IMR-90 (cell line): ENCODE results near the gene FES. TPM values are rescaled to one million over a fixed set of nuclear protein-coding genes. Genes with fewer than 3 reads are reported as not detected.

Source experiments
- ATAC-seq: fragments of 200-7000 bp; cut with Tn5 transposase; 2 replicates; pipeline ENCODE4 v1.9.1; 2020; ENCODE audit warnings: low read depth, mild to moderate bottlenecking, moderate library complexity
- BruUV-seq: library from RNA; stranded (reverse); fragments of 400-500 nt; replicated peaks from 2 replicates; lab custom pipeline; 2021; lab: Mats Ljungman, UMichigan
- CTCF ChIA-PET: fragments of 300-600 bp; formaldehyde crosslinking; extraction: SDS; loops from one replicate; lab custom pipeline; 2021; ENCODE audit warnings: antibody characterized with exemption; lab: Yijun Ruan, JAX
- POLR2A ChIA-PET: fragments of 300-600 bp; sonication (Branson Sonifier 250); formaldehyde crosslinking; loops from one replicate; lab custom pipeline; 2022; ENCODE audit warnings: antibody characterized with exemption; ENCODE audit not compliant: unreplicated experiment; lab: Charles Lee
- DNase-seq: peaks from one replicate; pipeline ENCODE4 v3.0.0; 2013
- H2AFZ ChIP-seq: replicated peaks from 2 replicates; pipeline ENCODE3; 2013; ENCODE audit warnings: low read length, mild to moderate bottlenecking; ENCODE audit not compliant: poor library complexity
- H2AK5ac ChIP-seq: 2 replicates; pipeline ENCODE4 v1.6.1; 2013; ENCODE audit warnings: low read depth, low read length, inconsistent platforms
- H2AK9ac ChIP-seq: replicated peaks from 2 replicates; pipeline ENCODE3; 2013; ENCODE audit warnings: mild to moderate bottlenecking, low read depth, low read length, moderate library complexity; ENCODE audit not compliant: poor library complexity
- H2BK120ac ChIP-seq: 2 replicates; pipeline ENCODE4 v1.6.1; 2013; ENCODE audit warnings: low read depth, low read length, inconsistent platforms
- H2BK15ac ChIP-seq: 3 replicates; pipeline ENCODE4 v1.6.1; 2013; ENCODE audit warnings: low read depth, low read length, inconsistent platforms
- H2BK20ac ChIP-seq: 2 replicates; pipeline ENCODE4 v1.6.1; 2013; ENCODE audit warnings: low read depth, mild to moderate bottlenecking, inconsistent platforms, low read length, moderate library complexity
- H2BK5ac ChIP-seq: 2 replicates; pipeline ENCODE4 v1.6.1; 2013; ENCODE audit warnings: mild to moderate bottlenecking, low read depth, low read length, inconsistent platforms; ENCODE audit not compliant: poor library complexity, severe bottlenecking
- H3K14ac ChIP-seq: replicated peaks from 2 replicates; pipeline ENCODE4 v1.6.1; 2013; ENCODE audit warnings: low read depth, low read length, inconsistent platforms
- H3K18ac ChIP-seq: 2 replicates; pipeline ENCODE4 v1.6.1; 2013; ENCODE audit warnings: low read depth, low read length, control low read depth
- H3K23ac ChIP-seq: 2 replicates; pipeline ENCODE4 v1.6.1; 2013; ENCODE audit warnings: low read depth, low read length, inconsistent platforms
- H3K27ac ChIP-seq: 2 replicates; pipeline ENCODE4 v1.5.1; 2013; ENCODE audit warnings: mild to moderate bottlenecking, control low read depth, low read length; ENCODE audit not compliant: insufficient read depth
- H3K27me3 ChIP-seq: 2 replicates; pipeline ENCODE4 v1.6.1; 2013; ENCODE audit warnings: low read length; ENCODE audit not compliant: control insufficient read depth, insufficient read depth
- H3K36me3 ChIP-seq: 2 replicates; pipeline ENCODE4 v1.6.1; 2013; ENCODE audit warnings: low read length, mixed read lengths; ENCODE audit not compliant: control insufficient read depth, insufficient read depth
- H3K4ac ChIP-seq: 2 replicates; pipeline ENCODE4 v1.6.1; 2013; ENCODE audit warnings: low read depth, low read length, inconsistent platforms
- H3K4me1 ChIP-seq: 2 replicates; pipeline ENCODE4 v1.6.1; 2013; ENCODE audit warnings: low read length, mixed read lengths; ENCODE audit not compliant: control insufficient read depth, insufficient read depth
- H3K4me2 ChIP-seq: 2 replicates; pipeline ENCODE4 v1.6.1; 2013; ENCODE audit warnings: low read depth, mild to moderate bottlenecking, control low read depth, low read length, moderate library complexity
- H3K4me3 ChIP-seq: 2 replicates; pipeline ENCODE4 v1.5.1; 2013; ENCODE audit warnings: low read depth, mild to moderate bottlenecking, control low read depth, low read length, moderate library complexity; ENCODE audit not compliant: insufficient read depth
- H3K56ac ChIP-seq: 2 replicates; pipeline ENCODE4 v1.6.1; 2013; ENCODE audit warnings: low read length, inconsistent platforms; ENCODE audit not compliant: insufficient read depth; ENCODE audit errors: extremely low read depth
- H3K79me1 ChIP-seq, 2 experiments: 2 replicates each; pipeline ENCODE4 v1.6.1; 2013; ENCODE audit warnings: low read length in 2 of 2, inconsistent platforms in 1 of 2, low read depth in 1 of 2
- H3K9ac ChIP-seq: 2 replicates; pipeline ENCODE4 v1.6.1; 2013; ENCODE audit warnings: low read depth, low read length, control low read depth
- H3K9me1 ChIP-seq: 2 replicates; pipeline ENCODE4 v1.6.1; 2013; ENCODE audit warnings: low read length, inconsistent platforms; ENCODE audit not compliant: insufficient read depth
- H3K9me3 ChIP-seq: 2 replicates; pipeline ENCODE4 v1.6.1; 2013; ENCODE audit warnings: low read length; ENCODE audit not compliant: control insufficient read depth, insufficient read depth
- H4K20me1 ChIP-seq: 2 replicates; pipeline ENCODE4 v1.6.1; 2013; ENCODE audit warnings: low read length, inconsistent platforms; ENCODE audit not compliant: insufficient read depth
- H4K5ac ChIP-seq: 2 replicates; pipeline ENCODE4 v1.6.1; 2013; ENCODE audit warnings: mild to moderate bottlenecking, low read depth, low read length, control low read depth
- H4K8ac ChIP-seq, 2 experiments: 2 replicates each; pipeline ENCODE4 v1.6.1; 2013; ENCODE audit warnings: low read depth in 2 of 2, low read length in 2 of 2, control low read depth in 1 of 2, inconsistent platforms in 1 of 2
- H4K91ac ChIP-seq: 2 replicates; pipeline ENCODE4 v1.6.1; 2013; ENCODE audit warnings: low read depth, low read length, inconsistent platforms; ENCODE audit not compliant: insufficient read depth
- BHLHE40 ChIP-seq: fragments of 150-350 bp; IDR thresholded peaks from 2 replicates; pipeline ENCODE4 v1.6.1; 2016; ENCODE audit warnings: mild to moderate bottlenecking, low read depth, low read length
- CEBPB ChIP-seq: IDR thresholded peaks from 2 replicates; pipeline ENCODE4 v1.6.1; 2012; ENCODE audit warnings: low read depth, low read length, improper control_type of control experiment
- CHD1 ChIP-seq: IDR thresholded peaks from 2 replicates; pipeline ENCODE4 v1.6.1; 2012; ENCODE audit warnings: low read depth, low read length, improper control_type of control experiment
- ELK1 ChIP-seq: fragments of 150-350 bp; IDR thresholded peaks from 2 replicates; pipeline ENCODE4 v1.6.1; 2016; ENCODE audit warnings: low read depth, mild to moderate bottlenecking, low read length, moderate library complexity, borderline replicate concordance
- FOS ChIP-seq: fragments of 150-350 bp; IDR thresholded peaks from 2 replicates; pipeline ENCODE4 v1.6.1; 2016; ENCODE audit warnings: low read depth, low read length
- MAFK ChIP-seq: IDR thresholded peaks from 2 replicates; pipeline ENCODE4 v1.6.1; 2012; ENCODE audit warnings: low read depth, low read length, improper control_type of control experiment
- MAZ ChIP-seq: IDR thresholded peaks from 2 replicates; pipeline ENCODE4 v1.6.1; 2012; ENCODE audit warnings: low read depth, mild to moderate bottlenecking, low read length, improper control_type of control experiment, moderate library complexity, borderline replicate concordance
- MXI1 ChIP-seq: IDR thresholded peaks from 2 replicates; pipeline ENCODE4 v1.6.1; 2012; ENCODE audit warnings: low read depth, mild to moderate bottlenecking, low read length, moderate library complexity, borderline replicate concordance
- NFE2L2 ChIP-seq: fragments of 150-350 bp; IDR thresholded peaks from 2 replicates; pipeline ENCODE4 v1.6.1; 2016; ENCODE audit warnings: low read depth, mild to moderate bottlenecking, low read length
- POLR2A ChIP-seq: IDR thresholded peaks from 2 replicates; pipeline ENCODE4 v1.6.1; 2012; ENCODE audit warnings: mild to moderate bottlenecking, low read depth, low read length
- RAD21 ChIP-seq: IDR thresholded peaks from 2 replicates; pipeline ENCODE4 v1.6.1; 2012; ENCODE audit warnings: low read length, improper control_type of control experiment
- RFX5 ChIP-seq: IDR thresholded peaks from 2 replicates; pipeline ENCODE4 v1.8.0; 2012; ENCODE audit warnings: low read depth, mild to moderate bottlenecking, low read length, moderate library complexity
- SMC3 ChIP-seq: fragments of 150-350 bp; IDR thresholded peaks from 2 replicates; pipeline ENCODE4 v1.6.1; 2016; ENCODE audit warnings: low read depth, mild to moderate bottlenecking, antibody characterized with exemption, low read length, moderate library complexity
- USF2 ChIP-seq: fragments of 150-350 bp; IDR thresholded peaks from 2 replicates; pipeline ENCODE4 v1.6.1; 2017; ENCODE audit warnings: mild to moderate bottlenecking, antibody characterized with exemption, low read length, low read depth
- WGBS, 2 experiments: methylation state at CpG; one replicate each; pipeline versions ENCODE4 v1.1.5 to v1.1.7; 2013; ENCODE audit warnings: missing lambda C conversion rate in 2 of 2; ENCODE audit not compliant: insufficient read length in 1 of 2; ENCODE audit errors: extremely low coverage in 2 of 2; 5-methylcytosine and 5-hydroxymethylcytosine counted together
- dilution Hi-C: fragments of 300-500 bp; cut with HindIII; formaldehyde crosslinking; loops from one replicate; pipeline ENCODE4 v1.14.3; 2018; ENCODE audit warnings: low sequenced_read_pairs; ENCODE audit not compliant: unreplicated experiment
- in situ Hi-C: fragments of 300-500 bp; cut with MboI; formaldehyde crosslinking; loops from 3 replicates; pipeline ENCODE4 v1.14.3; 2019; ENCODE audit warnings: low sequenced_read_pairs, inconsistent platforms, mixed read lengths
- intact Hi-C: fragments of 100-400 bp; cut with micrococcal nuclease; formaldehyde crosslinking; loops from 2 replicates; pipeline ENCODE4 v1.10.0; 2022
- polyA plus RNA-seq, 3 experiments: library from polyadenylated mRNA; depleted of rRNA; stranded (reverse); fragments of >200 nt; gene quantifications; 2 replicates each; pipeline ENCODE4 v1.2.3, GENCODE V29; 2012; ENCODE audit warnings: low replicate concordance in 1 of 3
- total RNA-seq: library from RNA; depleted of rRNA; stranded (reverse); fragments of >200 nt; gene quantifications from 2 replicates; pipeline ENCODE4 v1.2.3, GENCODE V29; 2012
- TF ChIP-seq, protein P1 (sequence below): conservative IDR thresholded peaks from 2 replicates; pipeline ENCODE4 v1.5.1; 2012; ENCODE audit warnings: mild to moderate bottlenecking, low read depth, low read length, improper control_type of control experiment

The FES gene
- total and polyA plus RNA-seq, 2 of the 4 experiments (the other 2 are of a cell fraction): 10.5 to 11.7 TPM

- Histone ChIP-seq H3K4me3 (no peak overlapping the region), H4K91ac (no peak overlapping the region), H4K5ac (no peak overlapping the region), H2BK120ac (no peak overlapping the region), H3K4me1 (peaks cover 8% of the 10 kb centered on the region), H2AK9ac (no peak overlapping the region), H2BK5ac (no peak overlapping the region), H3K27ac (no peak overlapping the region), H3K79me1 (0 out of 4 replicates have a peak, but pooled peaks cover 0 to 3% of the 10 kb centered on the region in 2 experiments), H4K20me1 (no peaks in the 10 kb centered on the region), H3K56ac (no peak overlapping the region), H2BK20ac (no peak overlapping the region), H3K23ac (no peak overlapping the region), H3K27me3 (no peaks in the 10 kb centered on the region; the same call in 1 of the 2 replicates), H3K18ac (no peak overlapping the region), H2AK5ac (no peak overlapping the region), H2BK15ac (no peak overlapping the region), H3K14ac (no peak overlapping the region), H3K4ac (no peak overlapping the region), H3K4me2 (no peak overlapping the region), H3K36me3 (no peaks in the 10 kb centered on the region), H2AFZ (no peak overlapping the region), H3K9ac (no peak overlapping the region), H3K9me1 (peaks cover 11% of the 10 kb centered on the region), H4K8ac (no peak overlapping the region), H3K9me3 (no peaks in the 10 kb centered on the region)
- DNase-seq (no peak), ATAC-seq (no peak)
- 90% methylated on average over 3 of the region's 10 CpGs; no CpG with 5 or more reads in 1 of the 2 experiments for WGBS, 2 experiments
- ChIA-PET CTCF (no interaction called here), POLR2A (no interaction called here)
- in situ Hi-C loops (no loop called here), intact Hi-C loops (no loop called here), dilution Hi-C loops (no loop called here)
- BruUV-seq: no TSS peak
- TF ChIP-seq NFE2L2 (no peak), MXI1 (no peak), USF2 (no peak), ELK1 (no peak), RAD21 (no peak), SMC3 (no peak), RFX5 (no peak), CEBPB (no peak), CHD1 (no peak), FOS (no peak), MAFK (no peak), MAZ (no peak), POLR2A (no peak), BHLHE40 (no peak)
- TF ChIP-seq, protein P1, sequence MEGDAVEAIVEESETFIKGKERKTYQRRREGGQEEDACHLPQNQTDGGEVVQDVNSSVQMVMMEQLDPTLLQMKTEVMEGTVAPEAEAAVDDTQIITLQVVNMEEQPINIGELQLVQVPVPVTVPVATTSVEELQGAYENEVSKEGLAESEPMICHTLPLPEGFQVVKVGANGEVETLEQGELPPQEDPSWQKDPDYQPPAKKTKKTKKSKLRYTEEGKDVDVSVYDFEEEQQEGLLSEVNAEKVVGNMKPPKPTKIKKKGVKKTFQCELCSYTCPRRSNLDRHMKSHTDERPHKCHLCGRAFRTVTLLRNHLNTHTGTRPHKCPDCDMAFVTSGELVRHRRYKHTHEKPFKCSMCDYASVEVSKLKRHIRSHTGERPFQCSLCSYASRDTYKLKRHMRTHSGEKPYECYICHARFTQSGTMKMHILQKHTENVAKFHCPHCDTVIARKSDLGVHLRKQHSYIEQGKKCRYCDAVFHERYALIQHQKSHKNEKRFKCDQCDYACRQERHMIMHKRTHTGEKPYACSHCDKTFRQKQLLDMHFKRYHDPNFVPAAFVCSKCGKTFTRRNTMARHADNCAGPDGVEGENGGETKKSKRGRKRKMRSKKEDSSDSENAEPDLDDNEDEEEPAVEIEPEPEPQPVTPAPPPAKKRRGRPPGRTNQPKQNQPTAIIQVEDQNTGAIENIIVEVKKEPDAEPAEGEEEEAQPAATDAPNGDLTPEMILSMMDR: no peak
Measured at GRCh38 chr15:90864507-90864906, 19.8 kb upstream of the FES start.
